Brain microvascular endothelial cell (primary cell): ENCODE data around the gene PTPRM.

Experiments
- DNase-seq: peaks from one replicate; pipeline ENCODE4 v3.0.0-alpha.2; 2020
- H3K27ac ChIP-seq: fragments of 250-450 bp; sonication (Bioruptor Pico); 2 replicates; pipeline ENCODE4 v1.5.1; 2020; ENCODE audit warnings: mild to moderate bottlenecking, moderate library complexity
- H3K27me3 ChIP-seq: fragments of 250-450 bp; sonication (Bioruptor Pico); replicated peaks from 2 replicates; pipeline ENCODE4 v1.5.1; 2020; ENCODE audit warnings: mild to moderate bottlenecking
- H3K36me3 ChIP-seq: fragments of 250-450 bp; sonication (Bioruptor Pico); replicated peaks from 2 replicates; pipeline ENCODE4 v1.5.1; 2020; ENCODE audit warnings: mild to moderate bottlenecking
- H3K4me3 ChIP-seq: 2 replicates; pipeline ENCODE4 v1.5.1; 2011; ENCODE audit warnings: low read depth, mild to moderate bottlenecking, control low read depth, low read length, moderate library complexity
- CTCF ChIP-seq: IDR thresholded peaks from 2 replicates; pipeline ENCODE4 v1.5.1; 2011; ENCODE audit warnings: low read depth, mild to moderate bottlenecking, moderate library complexity, low read length, control low read depth, inconsistent platforms; ENCODE audit errors: missing control alignments
- in situ Hi-C: cut with HindIII; loops from 2 replicates; pipeline ENCODE4 v1.10.0; 2017; ENCODE audit warnings: low sequenced_read_pairs, low pct_ligation_motif_present

The PTPRM gene

GRCh38 chr18:7890075-7890474, 323.0 kb downstream of the PTPRM start:
- Histone ChIP-seq H3K4me3 (no peak overlapping the region), H3K27me3 (no peaks in the 10 kb centered on the region), H3K36me3 (no peaks in the 10 kb centered on the region), H3K27ac (no peak overlapping the region)
- in situ Hi-C loops: no loop called here
- no peak for TF ChIP-seq CTCF
- no peak for DNase-seq

DNA sequence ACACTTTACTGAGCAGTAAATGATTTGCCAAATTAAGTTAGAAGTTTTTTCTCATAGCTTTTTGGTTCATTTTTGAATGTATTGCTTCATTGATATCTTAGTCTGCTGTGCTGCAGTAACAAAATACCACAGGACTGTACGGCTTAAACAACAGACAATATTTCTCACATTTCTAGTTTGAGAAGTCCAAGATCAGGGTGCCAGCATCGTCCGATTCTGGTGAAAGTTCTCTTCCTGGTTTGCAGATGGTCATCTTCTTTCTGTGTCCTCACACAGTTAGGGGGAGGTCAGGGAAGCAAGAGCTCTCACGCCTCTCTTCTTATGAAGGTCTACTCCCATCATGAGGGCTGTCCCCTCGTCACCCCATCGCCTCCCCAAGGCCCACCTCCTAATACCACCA, 325.4 kb downstream of the PTPRM start:
- DNase-seq: no peak
- no peak for TF ChIP-seq CTCF
- in situ Hi-C loops: no loop called here
- H3K36me3 ChIP-seq: no peaks in the 10 kb centered on the region
- H3K27me3 ChIP-seq: no peaks in the 10 kb centered on the region
- no peak overlapping the region for H3K4me3 ChIP-seq
- H3K27ac ChIP-seq: no peak overlapping the region

DNA sequence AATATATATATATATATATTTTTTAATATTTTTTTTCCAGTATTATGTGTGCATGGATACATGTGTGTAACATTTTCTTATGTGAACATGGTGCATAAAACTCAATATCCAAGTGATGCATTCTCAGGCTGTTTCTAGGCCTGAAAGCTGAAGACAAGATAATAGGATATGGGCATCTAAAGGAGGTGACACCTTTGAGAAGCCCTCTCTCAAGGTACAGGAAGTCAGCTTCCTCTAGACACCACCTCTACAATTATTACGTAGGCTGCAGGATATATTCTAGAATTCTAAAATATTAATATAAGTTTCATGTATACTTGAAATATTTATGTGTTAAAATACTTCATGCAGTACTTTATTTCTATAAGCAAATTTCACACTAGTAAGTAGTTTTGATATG, 327.5 kb downstream of the PTPRM start:
- in situ Hi-C loops: no loop called here
- Histone ChIP-seq H3K27ac (no peak overlapping the region), H3K4me3 (no peak overlapping the region), H3K27me3 (no peaks in the 10 kb centered on the region), H3K36me3 (no peaks in the 10 kb centered on the region)
- no peak for TF ChIP-seq CTCF
- no peak for DNase-seq

- TF ChIP-seq CTCF: no peak
- in situ Hi-C loops: no loop called here
- no peaks in the 10 kb centered on the region for H3K27me3 ChIP-seq
Measured at GRCh38 chr18:7895346-7895745, 328.2 kb downstream of the PTPRM start.

DNA sequence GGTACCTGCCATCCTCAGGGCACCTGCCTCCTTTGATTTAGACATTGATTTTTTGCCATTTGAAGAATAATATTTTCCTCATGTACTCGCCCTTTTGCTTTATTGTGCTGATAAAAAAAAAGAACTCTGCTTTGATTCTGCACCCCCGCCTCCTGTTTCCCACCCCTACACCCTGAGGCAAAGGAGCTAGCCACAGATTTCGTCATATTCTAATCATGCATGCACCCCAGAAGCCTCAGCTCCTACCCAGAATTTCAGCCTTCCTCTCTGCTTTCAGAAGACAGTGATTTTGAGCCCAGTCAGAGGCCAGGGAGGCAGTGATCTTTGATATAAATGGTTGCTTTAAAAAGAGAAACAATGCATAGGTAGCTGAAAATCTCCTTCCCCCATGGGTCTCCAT, 329.0 kb downstream of the PTPRM start:
- Histone ChIP-seq H3K4me3 (no peak overlapping the region), H3K27me3 (no peaks in the 10 kb centered on the region), H3K36me3 (no peaks in the 10 kb centered on the region), H3K27ac (no peak overlapping the region)
- in situ Hi-C loops: no loop called here
- no peak for DNase-seq
- no peak for TF ChIP-seq CTCF

More at GRCh38 chr18:7895346-7895745, 328.2 kb downstream of the PTPRM start:
- H3K27ac ChIP-seq: no peak overlapping the region
- no peak for DNase-seq
- H3K36me3 ChIP-seq: no peaks in the 10 kb centered on the region
- no peak overlapping the region for H3K4me3 ChIP-seq

GRCh38 chr18:7896805-7897518, 329.8 kb downstream of the PTPRM start:
- in situ Hi-C loops: no loop called here
- Histone ChIP-seq H3K27ac (no peak overlapping the region), H3K4me3 (no peak overlapping the region), H3K36me3 (no peaks in the 10 kb centered on the region), H3K27me3 (no peaks in the 10 kb centered on the region)
- DNase-seq: no peak
- no peak for TF ChIP-seq CTCF
